Measurements from ENCODE around the gene NLGN4X.
A peak's percentile ranks its signal among the peaks of the same experiment; 100 is the strongest.

Gene NLGN4X

DNA sequence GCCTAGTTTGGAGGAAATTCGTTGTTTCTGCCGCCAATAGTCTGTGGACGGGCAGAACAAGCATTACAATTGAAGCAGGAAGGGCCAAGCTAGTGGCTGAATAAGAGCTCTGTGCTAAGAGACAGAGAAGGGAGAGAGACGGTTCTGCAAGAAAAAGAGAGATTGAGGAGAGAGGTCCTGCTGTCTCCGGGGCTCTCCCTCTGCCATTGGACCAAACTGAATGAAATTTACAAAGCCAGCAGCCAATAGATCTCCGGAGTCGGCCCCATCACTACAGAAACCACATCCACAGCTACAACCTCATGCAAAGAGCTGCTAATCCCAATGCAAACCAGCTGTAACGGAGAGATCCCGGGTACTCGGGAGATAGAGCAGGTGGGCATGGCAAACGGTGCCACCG is at the start of gene NLGN4X:
TSS of gene NLGN4X (minus strand) at position 148 of the 400 bp plus-strand sequence. CDS start 77,401 bp downstream, outside the sequence.
- no peak within 1 kb of the TSS for H3K4me3 ChIP-seq (ENCODE audit: low read length)
- no peak for TF ChIP-seq ZNF274 (IDR thresholded peaks at IDR 0.05; ENCODE audit: low read depth, low read length)

- no peak overlapping the region for H3K4me3 ChIP-seq (ENCODE audit: low read length)
- no peak for TF ChIP-seq ZNF274 (IDR thresholded peaks at IDR 0.05; ENCODE audit: low read depth, low read length)
Observed at GRCh38 chrX:6266041-6266440, 37.4 kb upstream of the NLGN4X start.

GRCh38 chrX:6262959-6263358 is 34.3 kb upstream of the NLGN4X start:
- no peak for TF ChIP-seq ZNF274 (IDR thresholded peaks at IDR 0.05; ENCODE audit: low read depth, low read length)
- H3K4me3 ChIP-seq (ENCODE audit: low read length), result no peak overlapping the region

- no peak overlapping the region for H3K4me3 ChIP-seq (ENCODE audit: low read length)
- TF ChIP-seq ZNF274 (IDR thresholded peaks at IDR 0.05; ENCODE audit: low read depth, low read length), result no peak
Observed at GRCh38 chrX:6257025-6257424, 28.4 kb upstream of the NLGN4X start.

- H3K4me3 ChIP-seq (ENCODE audit: low read length), result no peak overlapping the region
- no peak for TF ChIP-seq ZNF274 (IDR thresholded peaks at IDR 0.05; ENCODE audit: low read depth, low read length)
Observed at GRCh38 chrX:6244666-6245065, 16.0 kb upstream of the NLGN4X start.

GRCh38 chrX:6238576-6238975 is 9.9 kb upstream of the NLGN4X start:
- H3K4me3 ChIP-seq (ENCODE audit: low read length), result no peak overlapping the region
- no peak for TF ChIP-seq ZNF274 (IDR thresholded peaks at IDR 0.05; ENCODE audit: low read depth, low read length)

GRCh38 chrX:6227935-6228334 is 732 bp downstream of the NLGN4X start:
- H3K4me3 ChIP-seq (ENCODE audit: low read length), result no peak overlapping the region
- TF ChIP-seq ZNF274 (IDR thresholded peaks at IDR 0.05; ENCODE audit: low read depth, low read length), result no peak

GRCh38 chrX:6227453-6227835 is 1.2 kb downstream of the NLGN4X start:
- TF ChIP-seq ZNF274 (IDR thresholded peaks at IDR 0.05; ENCODE audit: low read depth, low read length), result no peak

GRCh38 chrX:6226596-6227452 is 1.8 kb downstream of the NLGN4X start:
- no peak for TF ChIP-seq ZNF274 (IDR thresholded peaks at IDR 0.05; ENCODE audit: low read depth, low read length)
- no peak overlapping the region; the same call in 1 of the 2 replicates for H3K4me3 ChIP-seq (ENCODE audit: low read length)

More at GRCh38 chrX:6227453-6227835, 1.2 kb downstream of the NLGN4X start:
- no peak overlapping the region for H3K4me3 ChIP-seq (ENCODE audit: low read length)

DNA sequence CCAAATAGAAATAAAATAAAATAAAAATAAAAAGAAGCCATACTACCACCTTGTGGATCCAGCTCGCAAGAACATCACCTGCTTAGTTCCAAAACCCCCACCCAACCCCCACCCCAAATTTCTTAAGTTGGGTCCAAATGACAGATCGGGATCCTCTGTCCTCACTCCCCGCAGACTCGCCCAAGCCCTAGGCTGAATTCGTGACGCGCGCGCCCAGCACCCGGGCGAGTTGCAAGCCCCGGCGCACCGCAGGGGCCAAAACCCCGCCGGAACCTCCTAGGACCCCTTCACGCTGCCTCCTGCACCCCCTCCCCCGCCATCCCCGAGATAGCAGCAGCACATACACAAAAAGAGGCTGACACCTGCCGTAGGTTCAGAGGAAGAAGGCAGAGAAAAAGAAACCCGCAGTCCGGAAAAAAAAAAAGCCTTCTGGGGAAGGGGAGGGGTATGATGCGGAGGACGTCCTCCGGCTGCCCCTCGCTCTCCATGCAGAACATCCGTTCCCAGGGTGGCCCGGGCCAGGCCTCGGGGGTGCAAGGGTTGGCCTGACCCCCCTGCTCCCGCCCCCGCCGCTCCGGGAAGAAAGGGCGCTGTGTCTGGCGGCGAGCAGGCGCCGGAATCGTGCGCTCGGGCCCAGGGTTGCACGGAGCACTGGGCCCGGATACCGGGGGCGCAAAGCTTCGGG is 2.6 kb downstream of the NLGN4X start:
- no peak for TF ChIP-seq ZNF274 (IDR thresholded peaks at IDR 0.05; ENCODE audit: low read depth, low read length)
- peak overlapping the region; percentile 54; the same call in 1 of the 2 replicates for H3K4me3 ChIP-seq (ENCODE audit: low read length)

GRCh38 chrX:6225288-6225910 is 3.3 kb downstream of the NLGN4X start:
- no peak overlapping the region for H3K4me3 ChIP-seq (ENCODE audit: low read length)
- no peak for TF ChIP-seq ZNF274 (IDR thresholded peaks at IDR 0.05; ENCODE audit: low read depth, low read length)

DNA sequence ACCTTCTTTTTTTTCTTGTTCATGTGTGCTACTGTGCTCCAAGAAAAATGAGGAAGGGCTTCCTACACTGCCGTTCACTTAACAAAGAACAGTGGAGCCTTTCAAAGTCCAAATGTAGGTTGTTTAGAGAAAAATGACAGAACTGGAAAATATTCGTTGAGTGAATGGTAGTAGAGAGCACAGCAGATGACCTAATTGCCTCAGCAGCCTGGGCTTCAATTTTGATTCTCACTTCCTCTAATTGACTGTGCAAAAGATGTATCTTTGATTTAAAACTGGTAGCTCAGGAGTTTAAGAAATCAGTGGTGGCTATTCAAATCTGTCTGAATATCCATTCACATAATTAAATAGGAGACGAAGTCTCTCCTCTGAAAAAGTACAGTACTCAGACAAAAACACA is 5.2 kb downstream of the NLGN4X start:
- no peak for TF ChIP-seq ZNF274 (IDR thresholded peaks at IDR 0.05; ENCODE audit: low read depth, low read length)
- no peak overlapping the region for H3K4me3 ChIP-seq (ENCODE audit: low read length)

DNA sequence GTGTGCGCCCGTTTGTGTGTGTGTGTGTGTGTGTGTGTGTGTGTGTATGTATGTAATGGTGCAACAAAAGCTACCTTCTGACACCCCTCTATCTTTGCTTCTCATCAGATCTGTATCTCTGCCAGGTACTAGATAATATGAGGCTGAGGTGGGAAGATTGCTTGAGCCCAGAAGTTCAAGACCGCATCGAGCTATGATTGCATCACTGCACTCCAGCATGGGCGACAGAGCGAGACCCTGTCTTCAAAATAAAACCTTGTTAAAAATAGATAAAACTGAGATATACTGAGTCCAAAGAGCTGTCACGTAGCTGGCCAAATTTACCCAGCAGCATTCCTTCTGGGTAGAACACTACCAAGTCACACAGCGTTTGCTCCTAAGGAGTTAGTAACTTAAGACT is 18.4 kb downstream of the NLGN4X start:
- no peak for TF ChIP-seq ZNF274 (IDR thresholded peaks at IDR 0.05; ENCODE audit: low read depth, low read length)

GRCh38 chrX:6203462-6204215 is 25.0 kb downstream of the NLGN4X start:
- TF ChIP-seq ZNF274 (IDR thresholded peaks at IDR 0.05; ENCODE audit: low read depth, low read length), result no peak
- H3K4me3 ChIP-seq (ENCODE audit: low read length), result no peak overlapping the region

More for the DNA sequence above, 18.4 kb downstream of the NLGN4X start:
- no peak overlapping the region for H3K4me3 ChIP-seq (ENCODE audit: low read length)
